HG03378 (cell line): ENCODE measurements around the gene NAA35.
"Not testable (repeated sequence)": the region's sequence is repeated elsewhere in the genome, so short reads cannot be mapped to it uniquely, and the experiment has no call there.

Experiments used
- ATAC-seq: cut with Tn5 transposase; IDR thresholded peaks from one replicate; pipeline ENCODE4 v1.9.1; 2021; ENCODE audit warnings: mild to moderate bottlenecking, moderate library complexity; ENCODE audit not compliant: unreplicated experiment

The NAA35 gene

DNA sequence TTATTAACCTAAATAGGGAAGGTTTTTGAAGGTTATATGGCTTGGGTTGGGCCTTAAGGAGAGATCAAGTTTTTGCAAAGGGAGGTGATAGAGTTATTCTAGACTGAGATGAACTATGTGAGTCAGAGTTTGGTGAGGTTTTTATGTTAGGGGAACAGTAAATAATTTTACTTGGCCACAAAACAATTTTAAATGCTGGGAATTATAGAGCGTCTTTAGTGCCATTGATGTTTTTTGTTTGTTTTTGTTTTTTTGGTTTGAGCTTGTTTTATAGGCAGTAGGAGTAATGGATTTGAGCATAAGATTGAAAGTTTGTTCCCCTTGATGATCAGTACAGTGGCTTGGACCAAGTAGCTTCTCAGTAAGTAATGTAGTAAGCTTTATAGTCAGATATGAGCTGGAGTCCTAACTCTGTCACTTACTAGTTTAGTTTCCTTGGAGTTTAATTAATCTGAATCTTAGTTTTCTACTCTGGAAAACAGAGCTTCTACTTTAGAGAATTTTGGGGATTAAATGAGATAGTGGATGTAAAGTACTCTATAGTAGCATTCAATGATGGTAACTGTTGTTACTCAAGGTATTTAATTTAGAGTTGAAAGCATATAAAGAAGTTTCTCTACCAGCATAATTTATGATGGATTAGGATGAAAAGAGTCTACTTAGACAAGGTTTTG is 2.9 kb downstream of the NAA35 start:
- ATAC-seq: no peak

DNA sequence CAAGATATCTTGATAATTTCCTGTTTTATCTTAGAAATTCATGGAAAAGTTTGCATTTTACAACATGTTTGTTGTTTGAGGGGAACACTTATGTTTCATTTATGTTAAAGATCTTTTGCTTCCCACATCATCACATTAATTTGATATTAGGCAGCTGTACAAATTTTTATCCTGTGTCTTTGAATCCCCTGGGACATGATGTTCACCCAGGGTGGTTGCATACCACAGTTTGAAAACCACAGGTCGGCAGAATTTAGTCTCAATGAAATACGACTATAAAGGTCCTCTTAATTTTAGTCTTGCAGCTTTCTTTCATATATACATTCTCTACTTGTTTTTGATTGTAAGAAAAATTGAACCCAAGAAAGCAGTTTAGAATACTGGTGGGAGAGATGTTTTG is 3.7 kb downstream of the NAA35 start:
- ATAC-seq: no peak

DNA sequence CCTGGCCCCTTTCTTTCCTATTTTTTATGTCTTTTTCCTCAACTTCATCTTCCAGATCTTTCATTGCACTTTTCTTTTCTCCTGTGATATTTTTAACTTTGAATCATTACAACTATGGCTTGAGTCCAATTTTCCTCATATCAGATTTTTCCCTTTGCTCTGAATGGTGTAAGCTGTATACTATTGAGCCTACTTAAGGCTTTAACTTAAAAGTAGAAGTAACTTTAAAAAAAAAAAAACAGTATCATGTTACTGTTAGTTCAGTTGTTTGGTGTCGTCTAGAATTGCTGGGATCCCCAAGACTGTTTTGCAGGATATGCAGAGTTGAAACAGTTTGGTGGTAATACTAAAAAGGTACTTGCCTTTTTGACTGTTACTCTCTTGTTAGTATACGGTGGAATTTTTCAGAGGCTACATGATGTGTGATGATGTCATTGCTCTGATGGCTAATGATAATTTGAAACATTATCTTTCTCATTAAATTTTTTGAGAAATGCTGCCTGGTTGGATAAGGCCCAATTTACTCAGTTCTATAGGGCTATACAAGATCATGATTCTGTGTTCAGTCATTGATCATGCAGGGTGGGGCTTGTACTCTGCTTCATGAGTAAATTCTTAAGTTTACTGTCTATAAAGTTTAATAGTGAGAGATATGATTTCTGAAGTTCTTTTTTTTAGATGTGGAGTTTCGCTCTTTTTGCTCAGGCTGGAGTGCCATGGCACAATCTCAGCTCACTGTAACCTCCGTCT is 8.8 kb downstream of the NAA35 start:
- no peak for ATAC-seq

DNA sequence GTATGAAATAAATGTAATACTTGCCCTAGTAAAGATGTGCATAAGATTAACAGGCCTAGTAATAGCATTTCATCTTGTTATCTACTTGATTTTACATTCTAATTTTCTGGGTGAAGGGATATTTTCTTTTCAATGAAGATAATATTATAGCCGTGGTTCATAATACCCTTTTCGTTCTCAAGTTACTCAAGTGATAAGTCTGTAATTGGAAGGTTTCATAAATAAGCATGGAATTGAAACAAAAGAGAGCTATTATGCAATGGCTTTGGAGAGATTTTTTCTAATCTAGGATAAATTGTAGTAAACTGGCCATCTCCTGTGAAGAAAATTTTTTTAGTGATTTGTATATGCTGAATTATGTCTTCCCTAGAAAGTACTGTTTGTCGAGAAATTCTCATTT is 19.0 kb downstream of the NAA35 start:
- ATAC-seq: no peak

DNA sequence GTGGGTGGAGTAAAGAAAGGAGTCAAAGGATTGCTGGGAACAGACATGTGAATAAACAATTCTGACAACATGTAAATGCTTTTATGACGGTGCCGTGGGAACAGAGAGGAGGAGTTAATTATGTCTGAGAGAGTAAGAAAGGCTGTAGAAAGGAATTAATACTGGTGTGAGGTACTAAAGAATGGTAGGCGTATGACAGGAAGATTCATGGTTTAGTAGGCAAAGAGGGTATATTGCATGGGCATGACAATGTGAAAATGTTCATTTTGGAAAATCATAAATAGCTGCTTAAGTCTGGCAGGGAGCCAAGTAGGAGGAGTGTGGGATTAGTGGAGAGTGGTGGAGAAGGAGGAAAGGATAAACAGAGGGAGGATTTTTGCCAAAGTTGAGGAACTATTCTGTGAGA is 19.7 kb downstream of the NAA35 start:
- no peak for ATAC-seq

DNA sequence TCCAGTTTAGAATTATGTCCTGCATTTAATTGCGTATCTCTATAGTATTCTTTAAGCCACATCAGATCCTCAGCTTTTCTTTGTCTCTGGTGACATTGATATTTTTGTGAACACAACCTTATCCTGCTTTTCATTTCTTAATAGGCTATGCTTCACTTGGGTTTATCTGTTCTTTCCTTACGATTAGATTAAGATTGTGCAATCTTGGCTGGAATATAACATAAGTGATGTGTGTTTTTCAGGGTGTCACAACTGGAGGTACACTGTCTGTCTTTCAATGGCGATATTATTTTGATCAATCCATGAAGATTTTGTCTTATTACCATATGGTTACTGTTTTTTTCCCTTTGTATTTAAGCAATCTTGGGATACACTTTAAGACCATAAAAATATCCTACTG is 23.6 kb downstream of the NAA35 start:
- ATAC-seq: no peak

DNA sequence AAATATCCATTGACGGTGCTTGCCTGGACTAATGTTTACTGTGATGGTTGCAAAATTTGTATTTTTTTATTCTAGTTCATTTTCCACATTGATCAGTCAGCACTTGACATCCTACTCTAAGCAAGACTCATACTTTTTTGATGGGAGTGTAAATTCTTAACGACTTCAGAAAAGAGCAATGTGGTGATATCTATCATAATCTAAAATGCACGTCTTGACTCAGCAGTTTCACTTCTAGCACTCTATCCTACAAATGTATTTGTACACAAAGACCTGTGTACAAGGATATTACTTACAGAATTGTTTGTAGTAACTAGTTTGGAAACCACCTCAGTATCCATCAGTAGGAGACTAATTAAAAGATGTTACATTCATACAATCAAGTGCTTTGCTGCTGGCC is 24.0 kb downstream of the NAA35 start:
- no peak for ATAC-seq

DNA sequence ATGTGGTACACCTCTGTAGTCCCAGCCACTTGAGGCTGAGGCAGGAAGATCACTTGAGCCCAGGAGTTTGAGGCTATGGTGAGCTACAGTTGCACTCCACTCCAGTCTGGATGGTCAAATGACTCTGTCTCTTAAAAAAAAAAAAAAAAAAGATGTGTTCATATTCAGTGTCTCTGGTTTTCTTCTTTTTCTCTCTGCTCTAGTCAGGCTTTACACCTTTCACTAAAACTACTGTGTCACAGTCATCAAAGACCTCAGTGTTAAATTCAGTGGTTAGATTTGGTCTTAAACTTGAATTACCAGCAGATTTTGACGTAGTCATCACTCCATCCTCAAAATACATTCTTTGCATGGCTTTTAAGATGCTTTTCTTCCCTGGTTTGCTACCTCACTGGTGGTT is 28.8 kb downstream of the NAA35 start:
- no peak for ATAC-seq

DNA sequence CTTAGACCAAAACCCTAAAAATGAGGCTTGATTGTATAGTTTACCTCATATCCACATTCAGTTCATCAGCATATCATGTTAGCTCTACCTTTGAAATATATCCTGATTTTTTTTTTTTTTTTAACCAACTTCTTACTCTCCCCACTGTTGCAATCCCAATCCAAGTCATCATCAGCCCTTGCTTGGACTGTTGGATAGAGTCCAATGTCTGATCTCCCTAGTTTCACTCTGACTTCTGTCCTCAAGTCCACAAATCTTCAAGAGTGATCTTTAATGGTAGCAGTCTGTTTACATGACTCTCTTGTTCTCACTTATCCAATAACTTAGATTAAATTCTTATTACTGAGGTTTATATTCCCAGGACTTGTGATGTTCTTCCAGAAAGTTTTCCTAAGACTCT is 30.8 kb downstream of the NAA35 start:
- ATAC-seq: no peak

DNA sequence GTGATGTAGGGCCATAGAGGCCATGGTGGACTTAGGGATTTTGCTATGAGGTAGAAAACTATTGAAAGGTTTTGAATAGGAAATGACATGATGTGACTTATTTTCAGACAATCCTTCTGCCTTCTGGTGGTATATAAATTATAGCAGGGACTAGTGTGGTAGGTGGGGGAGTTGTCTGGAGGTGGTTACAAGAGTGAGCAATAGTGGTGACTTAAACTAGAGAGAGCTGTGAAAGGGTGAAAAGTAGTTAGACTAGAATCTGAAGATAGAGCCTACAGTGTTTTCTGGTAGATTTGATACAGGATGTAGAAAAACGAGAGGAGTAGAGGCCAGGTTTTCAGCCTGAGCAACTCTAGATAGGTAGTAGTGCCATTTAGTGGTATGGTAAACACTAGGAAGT is 32.3 kb downstream of the NAA35 start:
- ATAC-seq: no peak

DNA sequence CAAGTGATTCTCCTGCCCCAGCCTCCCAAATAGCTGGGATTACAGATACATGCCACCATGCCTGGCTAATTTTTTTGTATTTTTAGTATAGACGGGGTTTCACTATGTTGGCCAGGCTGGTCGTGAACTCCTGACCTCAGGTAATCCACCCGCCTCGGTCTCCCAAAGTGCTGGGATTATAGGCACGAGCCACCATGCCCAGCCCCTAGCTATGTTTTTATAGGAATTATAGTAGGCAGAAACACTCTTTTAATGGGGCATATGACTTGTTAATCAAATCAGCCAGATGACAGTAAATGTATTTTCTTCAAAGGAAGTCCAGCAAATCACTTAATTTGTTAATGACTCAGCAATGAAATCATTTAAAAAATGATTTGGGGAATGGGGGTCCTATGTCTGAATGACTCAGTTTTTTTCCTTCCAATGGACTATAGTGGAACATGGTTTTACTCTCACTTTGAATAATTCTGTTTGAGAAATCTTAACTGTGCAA is 33.2 kb downstream of the NAA35 start:
- not testable (repeated sequence) for ATAC-seq

DNA sequence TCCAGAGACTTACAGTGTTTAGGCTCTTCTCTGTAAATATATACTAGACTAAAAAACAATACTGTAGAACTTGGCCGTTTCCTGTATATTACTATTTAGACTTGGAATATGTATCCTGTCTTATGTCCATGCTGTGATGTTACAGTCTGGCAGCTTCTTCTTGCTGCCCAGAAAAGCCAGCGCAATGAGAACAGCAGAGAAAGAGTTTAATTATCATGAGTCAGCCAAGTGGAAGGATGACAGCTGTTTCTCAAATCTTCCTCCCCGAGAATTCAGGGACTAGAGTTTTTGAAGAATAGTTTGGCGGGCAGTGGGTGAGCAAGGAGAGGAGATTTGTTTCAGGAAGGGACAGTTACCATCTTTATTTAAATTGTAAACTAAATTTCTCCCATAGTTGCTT is 37.5 kb downstream of the NAA35 start:
- no peak for ATAC-seq

DNA sequence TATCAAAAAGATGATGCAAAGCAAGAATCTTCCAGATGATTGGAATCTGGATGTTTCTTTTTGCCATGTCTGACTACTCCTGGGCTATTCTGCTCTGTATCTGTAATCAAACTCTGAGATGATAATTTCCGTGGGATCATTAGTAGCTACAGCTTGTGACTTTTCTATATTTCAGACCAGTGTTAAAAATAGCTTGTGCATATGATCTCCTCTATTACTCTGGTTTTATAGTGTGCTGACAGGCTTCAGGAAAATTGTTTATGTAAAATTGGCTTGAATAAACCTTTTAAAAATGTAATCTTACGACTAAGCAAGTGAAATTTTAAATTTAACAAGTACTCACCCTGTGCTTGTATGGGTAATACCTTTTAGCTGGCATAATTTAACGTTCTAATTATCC is 40.4 kb downstream of the NAA35 start:
- no peak for ATAC-seq

DNA sequence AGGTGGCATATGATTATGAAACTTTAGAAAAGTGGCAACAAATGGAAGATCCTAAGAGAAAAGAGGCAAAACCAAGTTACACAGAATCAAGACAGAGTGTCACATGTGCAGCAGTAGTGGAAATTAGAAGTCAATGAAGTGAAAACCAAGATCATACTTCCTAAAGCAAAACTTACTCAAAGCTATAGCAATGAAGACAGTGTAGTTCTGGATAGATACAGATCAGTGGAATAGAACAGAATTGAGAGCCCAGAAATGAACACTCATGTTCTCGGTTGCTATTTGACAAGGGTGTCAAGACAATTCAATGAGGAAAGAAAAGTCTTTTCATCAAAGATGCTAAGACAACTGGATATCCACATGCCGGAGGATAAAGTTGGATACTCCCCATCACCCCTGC is 43.5 kb downstream of the NAA35 start:
- no peak for ATAC-seq

DNA sequence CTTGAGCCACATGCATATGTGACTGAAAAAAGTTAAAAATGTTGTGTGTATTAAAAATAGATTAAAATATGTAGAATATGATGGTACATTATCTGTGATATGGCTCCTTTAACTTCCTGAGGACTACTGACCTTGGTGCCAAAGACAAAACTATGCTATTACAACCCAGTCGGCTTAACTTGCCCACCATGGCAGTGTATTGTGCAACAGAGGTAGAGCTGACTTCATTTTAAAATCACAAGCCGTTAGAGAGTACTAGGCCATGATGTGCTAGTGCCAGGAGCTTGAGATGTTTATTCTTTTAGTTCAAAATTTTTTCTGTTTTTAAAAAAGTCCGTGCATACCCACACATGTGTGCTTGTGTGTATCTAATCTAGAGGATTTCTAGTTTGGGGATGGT is 46.3 kb downstream of the NAA35 start:
- no peak for ATAC-seq

DNA sequence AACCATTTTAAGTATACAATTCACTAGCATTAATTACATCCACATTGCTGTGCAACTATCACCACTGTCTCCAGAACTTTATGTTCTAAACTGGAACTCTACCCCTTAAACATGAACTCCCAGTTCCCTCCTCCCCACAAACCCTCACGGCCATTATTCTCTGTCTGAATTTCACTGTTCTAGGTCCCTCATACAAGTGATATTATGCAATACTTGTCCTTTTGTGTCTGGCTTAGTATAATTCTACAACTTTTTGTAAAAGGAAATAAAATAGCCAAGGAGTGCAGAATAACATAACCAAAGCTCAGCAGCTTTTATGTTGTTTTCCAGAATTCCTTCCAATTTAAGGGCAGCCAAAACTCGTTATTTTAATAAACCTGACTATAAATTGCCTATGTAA is 53.2 kb downstream of the NAA35 start:
- ATAC-seq: no peak

DNA sequence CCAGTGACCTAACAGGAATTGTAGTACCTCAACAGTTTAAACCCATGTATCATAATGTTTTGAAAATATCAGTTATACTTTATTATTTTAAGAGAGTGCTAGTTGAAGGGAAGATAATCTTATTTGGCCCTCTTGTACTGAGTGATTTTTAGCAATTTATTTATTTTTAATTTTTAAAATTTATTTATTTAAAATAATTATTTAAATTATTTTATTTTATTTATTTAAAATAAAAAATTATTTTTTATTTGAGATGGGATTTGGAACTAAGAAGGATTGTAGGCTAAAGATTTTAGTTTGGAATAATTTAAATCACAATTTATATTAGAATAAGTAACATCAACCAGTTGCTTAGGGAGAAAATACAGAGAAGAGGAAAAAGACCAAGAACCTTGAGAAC is 54.2 kb downstream of the NAA35 start:
- no peak for ATAC-seq

DNA sequence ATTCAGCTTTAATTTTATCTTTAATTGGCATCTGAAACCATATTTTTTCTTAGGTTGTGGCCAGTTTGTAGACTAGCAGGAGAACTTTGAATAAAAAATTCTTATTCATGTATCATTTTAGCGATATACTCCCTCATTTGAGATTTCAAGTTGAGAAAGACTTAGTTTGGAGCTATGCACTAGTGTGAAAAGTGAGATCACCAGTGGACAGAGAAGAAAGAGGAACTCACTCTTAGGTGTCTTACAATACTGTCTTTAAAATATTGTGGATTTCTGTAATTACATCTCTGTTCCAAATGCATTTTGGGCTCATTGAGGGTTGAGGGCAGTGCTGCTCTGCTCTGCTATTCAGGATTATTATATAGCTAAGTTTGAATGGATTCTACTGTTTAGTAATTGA is 54.7 kb downstream of the NAA35 start:
- ATAC-seq: no peak

DNA sequence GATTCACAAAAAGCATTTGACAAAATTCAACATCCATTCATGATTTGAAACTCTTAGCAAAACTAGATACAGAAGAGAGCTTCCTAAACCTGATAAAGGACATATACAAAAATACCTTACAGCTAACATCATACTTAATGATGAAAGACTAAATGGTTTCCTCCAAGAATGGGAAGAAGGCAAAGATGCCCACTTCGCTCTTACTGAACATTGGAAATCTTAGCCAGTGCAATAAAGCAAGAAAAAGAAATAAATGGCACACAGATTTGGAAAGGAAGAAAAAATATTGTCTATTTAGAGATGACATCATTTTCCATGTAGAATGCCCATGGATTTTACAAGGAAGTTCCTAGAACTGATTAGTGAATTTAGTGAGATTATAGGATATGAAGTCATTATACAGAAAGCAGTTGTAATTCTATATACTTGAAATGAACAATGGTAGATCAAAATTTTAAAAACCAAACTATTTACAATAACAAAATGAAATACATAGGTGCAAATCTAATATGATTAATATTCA is 64.4 kb downstream of the NAA35 start:
- no peak for ATAC-seq

DNA sequence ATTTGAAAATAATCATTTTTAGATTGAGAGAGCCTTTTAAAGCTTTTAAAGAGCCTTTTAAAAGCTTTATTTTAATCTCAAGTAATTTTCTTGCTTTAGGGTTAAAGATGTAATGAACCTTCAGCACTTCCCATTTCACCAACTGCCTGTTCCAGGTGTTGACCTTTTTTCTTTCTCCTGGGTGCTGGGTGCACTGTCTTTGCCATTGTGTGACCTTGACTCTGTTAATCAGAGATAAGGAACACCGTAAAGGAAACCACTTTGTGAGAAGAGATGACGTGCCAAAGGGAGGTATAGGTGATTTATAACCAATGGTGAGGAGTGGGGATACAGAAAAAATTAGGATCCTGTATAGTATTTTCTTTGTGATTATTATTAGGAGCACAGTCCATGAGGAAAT is 68.2 kb downstream of the NAA35 start:
- no peak for ATAC-seq

DNA sequence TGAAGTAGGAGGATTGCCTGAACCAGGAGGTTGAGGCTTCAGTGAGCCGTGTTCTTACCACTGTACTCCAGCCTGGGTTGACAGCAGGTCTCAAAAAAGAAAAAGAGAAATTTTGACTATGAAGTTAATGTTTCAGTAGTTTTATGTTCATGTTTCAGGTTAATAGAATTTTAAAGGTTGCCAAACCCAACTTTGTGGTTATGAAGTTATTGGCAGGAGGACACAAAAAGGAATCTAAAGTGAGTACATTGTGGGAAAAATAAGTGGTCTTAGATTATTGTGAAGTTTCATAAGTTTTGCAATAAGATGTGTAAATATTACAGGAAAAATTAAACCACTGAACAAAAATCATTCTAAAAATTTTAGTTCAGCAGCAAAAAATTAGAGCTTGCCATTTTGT is 79.8 kb downstream of the NAA35 start:
- no peak for ATAC-seq

DNA sequence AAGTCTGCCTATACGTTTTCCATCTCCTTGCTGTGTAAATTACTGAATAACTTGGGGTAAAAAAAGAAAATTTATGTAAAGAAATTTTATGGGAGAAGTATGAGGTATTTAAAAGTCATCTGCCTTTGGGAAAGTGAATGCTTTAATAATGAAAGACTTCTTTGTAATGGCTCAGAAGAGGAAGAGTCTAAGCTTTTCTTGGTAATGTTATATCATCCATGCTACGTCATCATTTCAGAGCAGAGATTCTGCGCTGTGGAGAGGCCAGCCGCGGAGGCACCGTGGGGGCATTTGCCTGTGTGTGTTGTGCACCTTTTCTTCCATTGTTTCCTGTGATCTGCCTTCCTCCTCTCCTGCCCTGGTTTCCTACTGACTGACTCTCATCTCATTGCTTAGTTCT is 80.2 kb downstream of the NAA35 start:
- no peak for ATAC-seq
